Left colon (tissue), 2 donors: ENCODE data around the gene CDC42EP2. TPM values are rescaled to one million over a fixed set of nuclear protein-coding genes. Genes with fewer than 3 reads are reported as not detected.
"Not testable (repeated sequence)": the region's sequence is repeated elsewhere in the genome, so short reads cannot be mapped to it uniquely, and the experiment has no call there.

ENCODE experiments used
- ATAC-seq: fragments of 200-7000 bp; cut with Tn5 transposase; one replicate; pipeline ENCODE4 v1.9.1; 2020; ENCODE audit warnings: mild to moderate bottlenecking, moderate library complexity
- DNase-seq, 2 donors: peaks; one replicate each; pipeline ENCODE4 v3.0.0-alpha.2; 2020
- intact Hi-C, 2 donors: fragments of 100-400 bp; cut with DNase I in 1 of 2; cut with micrococcal nuclease in 1 of 2; formaldehyde crosslinking; loops; one replicate each; pipeline versions ENCODE4 v1.11.2 to v1.14.0; 2022; cut with DNase I, micrococcal nuclease
- total RNA-seq, 2 donors: library from RNA; stranded (reverse); fragmentation: NEBNext Ultra II Directional; extraction: Animal tissue kit (Norgen Biotek cat#: 25700); gene quantifications; one replicate each; pipeline ENCODE4 v1.2.1, GENCODE V29; 2021
- donor health status: DM: no; HTN: no; CAD: no.
- donor health status: DM: yes; HTN: yes; CAD: no.

The CDC42EP2 gene
- total RNA-seq, 2 donors from 2014 or later, result 10.3 to 16.2 TPM

DNA sequence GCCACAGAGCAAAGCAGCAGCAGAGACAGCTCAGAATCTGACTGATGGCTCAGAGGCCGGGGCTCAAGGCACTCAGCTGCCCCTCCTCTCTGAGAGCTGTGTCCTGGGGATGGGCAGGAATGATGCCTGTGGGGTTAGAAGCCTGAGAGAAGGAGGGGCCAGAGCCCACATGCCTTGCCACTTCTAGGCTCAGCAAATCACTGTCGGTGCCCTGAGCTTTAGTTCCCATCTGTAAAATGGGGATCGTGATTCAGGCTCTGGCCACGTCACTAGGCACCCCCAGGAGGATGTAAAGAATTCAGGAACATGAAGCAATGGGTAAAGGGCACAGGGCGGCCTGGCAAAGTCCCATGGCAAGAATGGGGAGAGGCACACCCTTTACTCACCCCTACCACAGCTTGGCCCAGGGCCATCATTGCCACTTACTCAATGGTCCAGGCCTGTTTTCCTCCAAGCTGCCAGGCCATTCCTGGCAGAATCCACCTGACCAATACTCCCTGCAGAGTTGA lies 3.4 kb upstream of the CDC42EP2 start:
- intact Hi-C loops, result loop anchor here in 1 of 2 donors (5.0 kb wide), 1 partner anchor 34 kb away; no protein-coding TSS in a partner anchor
- DNase-seq (no peak), ATAC-seq (no peak)

DNA sequence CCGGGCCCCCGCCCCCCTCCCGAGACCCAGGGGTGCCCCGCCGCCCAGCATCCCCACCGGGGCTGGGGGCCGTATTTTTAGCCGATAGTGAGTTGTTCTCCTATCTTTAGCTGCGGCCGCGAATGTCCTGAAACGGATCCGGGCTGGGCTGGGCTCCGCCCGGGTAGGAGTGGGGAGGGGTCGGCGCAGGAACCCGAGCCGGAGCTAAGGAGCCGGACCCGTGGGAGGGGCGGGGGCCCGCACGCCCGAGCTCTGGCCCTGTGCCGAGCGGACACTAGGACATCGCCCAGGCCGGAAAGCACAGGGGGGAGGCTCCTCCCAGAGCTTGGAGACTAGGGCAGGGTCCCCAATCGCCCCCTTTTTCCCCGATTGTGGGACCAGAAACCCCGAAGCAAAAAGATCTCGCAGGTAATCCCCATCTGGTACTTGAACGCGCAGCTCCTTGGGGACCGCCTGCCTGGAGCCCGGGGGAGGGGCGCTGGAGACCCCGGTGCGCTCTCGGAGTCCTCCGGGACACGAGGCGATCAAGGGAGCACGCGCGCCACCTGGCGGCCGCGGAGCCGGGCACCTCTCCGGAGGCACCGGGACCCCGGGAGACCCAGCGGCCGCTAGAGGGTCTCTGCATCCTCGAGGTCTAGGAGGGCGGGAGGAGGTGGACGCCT lies 669 bp downstream of the CDC42EP2 start:
- intact Hi-C loops, result no loop called here
- DNase-seq (peak; percentile 75 to 91), ATAC-seq (peak; percentile 50)

DNA sequence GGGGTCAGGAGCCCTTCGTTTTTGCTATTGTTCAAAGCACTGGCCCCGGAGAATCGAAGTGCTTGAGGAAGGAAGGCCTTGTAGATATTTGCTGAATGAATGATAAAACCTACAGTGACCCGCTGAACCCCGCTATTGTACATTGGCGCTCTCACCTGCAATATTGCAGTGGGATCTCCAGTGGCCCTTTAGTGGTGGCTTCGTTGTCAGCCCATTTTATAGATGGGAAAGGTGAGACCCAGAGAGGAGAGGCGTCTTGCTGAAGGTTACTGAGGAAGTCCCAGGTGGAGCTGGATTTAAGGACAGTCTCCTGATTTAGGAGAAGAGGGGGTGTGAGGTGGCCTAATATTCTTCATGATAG lies 1.2 kb downstream of the CDC42EP2 start:
- intact Hi-C loops, result no loop called here
- DNase-seq (no peak), ATAC-seq (no peak)

DNA sequence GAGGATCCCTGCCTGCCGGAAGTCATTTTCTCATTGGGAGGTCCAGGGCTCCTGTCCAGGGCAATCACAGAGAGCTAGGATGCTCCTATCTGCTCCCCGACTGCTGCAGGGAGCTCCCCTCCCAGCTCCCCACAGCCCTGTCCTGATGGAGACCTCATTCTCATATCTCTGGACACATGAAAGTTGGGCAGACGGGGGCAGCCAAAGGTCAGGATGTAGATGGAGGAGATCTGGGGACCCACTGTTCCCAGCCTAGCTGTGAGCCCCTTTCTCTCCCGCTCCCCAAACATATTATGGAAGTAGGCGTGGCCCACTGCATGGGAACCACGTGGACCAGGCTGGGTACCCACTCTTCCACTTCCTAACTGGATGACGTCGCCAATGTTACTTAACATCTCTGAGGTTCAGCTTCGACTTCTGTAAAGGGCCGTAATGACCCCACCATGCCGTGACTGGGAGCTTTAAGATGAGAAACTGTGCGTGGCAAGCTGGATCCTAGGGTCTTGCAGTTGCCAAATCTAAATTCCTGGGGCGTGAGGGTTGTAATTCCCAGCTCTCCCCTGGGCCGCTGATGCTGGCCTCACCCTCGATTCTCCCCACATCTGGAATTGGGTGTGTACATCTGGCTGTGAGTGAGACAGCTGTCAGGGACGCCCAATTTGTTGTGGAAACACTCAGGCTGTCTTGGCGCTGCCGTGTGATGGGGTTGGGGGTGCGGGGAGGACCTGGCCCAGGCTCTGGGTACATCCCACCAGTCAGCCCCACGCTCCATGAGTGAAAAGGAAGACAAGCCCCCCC lies 1.8 kb downstream of the CDC42EP2 start:
- DNase-seq (no peak), ATAC-seq (no peak)
- intact Hi-C loops, result no loop called here

DNA sequence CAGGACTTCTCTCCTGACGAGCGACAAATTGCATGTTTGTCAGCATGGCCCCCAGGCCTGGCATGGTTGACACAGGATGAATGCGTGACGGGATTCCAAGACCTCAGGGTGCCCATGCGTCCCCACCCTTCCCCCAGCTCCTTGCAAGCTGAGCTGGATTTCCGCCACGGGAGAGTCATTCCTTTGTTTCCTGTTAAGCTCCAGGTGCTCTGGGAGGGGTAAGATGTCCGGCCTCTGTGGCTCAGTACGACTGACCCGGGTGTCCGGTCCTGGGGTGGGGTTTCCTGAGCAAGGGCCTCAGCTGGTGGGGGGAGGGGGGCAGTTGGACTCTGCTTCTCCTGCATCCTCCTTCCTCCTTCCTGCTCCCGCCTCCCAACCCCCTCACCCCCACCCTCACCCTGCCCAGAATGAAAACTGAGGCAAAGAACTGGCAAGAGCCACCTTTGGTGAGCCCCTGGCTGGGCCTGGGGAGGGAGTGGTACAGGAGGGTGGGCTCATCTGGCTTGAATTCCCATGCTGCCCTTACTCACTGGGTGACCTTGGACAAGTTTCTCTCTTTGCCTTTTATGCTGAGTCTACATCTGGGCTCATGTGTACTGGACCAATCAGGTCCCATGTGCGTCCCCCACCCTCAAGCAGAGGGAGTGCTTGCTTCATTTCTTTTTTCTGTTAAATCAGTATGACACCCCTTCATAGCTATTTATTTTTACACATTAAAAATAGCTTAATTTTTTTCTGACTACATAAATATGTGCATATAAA lies 2.5 kb downstream of the CDC42EP2 start:
- peak; percentile 88 to 93 for DNase-seq

DNA sequence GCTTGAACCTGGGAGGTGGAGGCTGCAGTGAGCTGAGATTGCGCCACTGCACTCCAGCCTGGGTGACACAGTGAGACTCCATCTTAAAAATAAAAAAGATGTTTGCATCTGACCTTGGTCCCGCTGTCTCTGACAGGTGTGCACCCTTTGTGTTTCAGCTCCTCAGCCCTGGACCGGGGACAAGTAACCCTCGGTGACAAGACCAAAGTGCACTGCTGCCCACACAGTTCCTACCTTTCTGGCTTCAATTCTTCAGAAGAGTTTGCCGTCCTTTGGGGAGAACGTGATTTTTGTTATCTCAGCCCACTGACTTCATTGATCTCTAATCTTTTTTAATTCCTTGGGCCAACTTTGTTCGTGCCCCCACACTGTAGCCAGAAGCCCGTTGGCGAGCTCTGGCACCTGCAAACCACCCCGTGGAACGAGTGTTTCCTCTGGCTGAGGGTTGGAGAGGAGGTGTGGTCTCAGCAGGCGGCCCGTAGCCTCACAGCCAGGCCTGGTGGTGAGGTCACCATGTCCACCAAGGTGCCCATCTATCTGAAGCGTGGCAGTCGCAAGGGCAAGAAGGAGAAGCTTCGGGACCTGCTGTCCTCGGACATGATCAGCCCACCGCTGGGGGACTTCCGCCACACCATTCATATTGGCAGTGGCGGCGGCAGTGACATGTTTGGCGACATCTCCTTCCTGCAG lies 5.9 kb downstream of the CDC42EP2 start:
- ATAC-seq (no peak), DNase-seq (no peak)
- intact Hi-C loops, result no loop called here

More for the DNA sequence above, 2.5 kb downstream of the CDC42EP2 start:
- ATAC-seq, result peak; percentile 57
- intact Hi-C loops, result no loop called here

DNA sequence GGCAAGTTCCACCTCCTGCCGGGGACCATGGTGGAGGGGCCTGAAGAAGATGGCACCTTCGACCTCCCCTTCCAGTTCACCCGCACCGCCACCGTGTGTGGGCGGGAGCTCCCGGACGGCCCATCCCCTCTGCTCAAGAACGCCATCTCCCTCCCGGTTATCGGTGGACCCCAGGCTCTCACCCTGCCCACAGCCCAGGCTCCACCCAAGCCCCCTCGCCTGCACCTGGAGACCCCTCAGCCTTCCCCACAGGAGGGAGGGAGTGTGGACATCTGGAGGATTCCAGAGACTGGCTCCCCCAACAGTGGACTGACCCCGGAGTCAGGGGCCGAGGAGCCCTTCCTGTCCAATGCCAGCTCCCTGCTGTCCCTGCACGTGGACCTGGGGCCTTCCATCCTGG lies 6.4 kb downstream of the CDC42EP2 start:
- intact Hi-C loops, result no loop called here
- ATAC-seq, result no peak
- no peak for DNase-seq

DNA sequence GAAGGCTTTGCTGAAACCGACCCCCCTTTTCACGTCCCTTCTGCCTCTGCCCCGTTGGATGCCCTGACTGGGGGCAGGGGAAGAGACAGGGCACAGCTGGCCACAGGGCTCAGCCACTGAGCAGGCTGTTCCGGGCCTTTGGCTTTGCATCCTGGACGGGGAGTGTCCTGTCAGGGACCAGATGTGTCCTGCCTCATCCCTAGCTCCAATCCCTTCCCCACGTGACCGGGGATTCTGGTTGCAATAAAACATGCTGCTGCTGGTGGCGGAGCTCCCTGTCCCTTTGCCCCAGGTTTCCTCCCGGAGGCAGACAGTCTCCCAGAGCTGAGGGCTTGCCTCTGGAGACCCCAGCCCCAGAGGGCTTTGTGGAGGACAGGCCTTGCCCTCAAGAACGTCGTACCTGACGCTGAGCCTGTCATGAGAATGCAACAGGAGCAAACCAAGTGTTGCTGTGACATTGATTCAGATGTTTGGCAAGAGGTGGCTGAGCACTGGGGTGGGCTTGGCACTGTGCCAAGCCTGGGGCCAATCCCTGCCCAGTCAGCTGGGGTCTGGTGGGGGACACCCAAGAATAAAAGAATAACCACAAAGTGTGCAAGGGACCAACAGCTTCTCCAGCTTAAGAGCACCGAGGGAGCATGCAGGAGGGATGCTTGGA lies 7.3 kb downstream of the CDC42EP2 start:
- ATAC-seq, result no peak
- intact Hi-C loops, result no loop called here
- no peak for DNase-seq

DNA sequence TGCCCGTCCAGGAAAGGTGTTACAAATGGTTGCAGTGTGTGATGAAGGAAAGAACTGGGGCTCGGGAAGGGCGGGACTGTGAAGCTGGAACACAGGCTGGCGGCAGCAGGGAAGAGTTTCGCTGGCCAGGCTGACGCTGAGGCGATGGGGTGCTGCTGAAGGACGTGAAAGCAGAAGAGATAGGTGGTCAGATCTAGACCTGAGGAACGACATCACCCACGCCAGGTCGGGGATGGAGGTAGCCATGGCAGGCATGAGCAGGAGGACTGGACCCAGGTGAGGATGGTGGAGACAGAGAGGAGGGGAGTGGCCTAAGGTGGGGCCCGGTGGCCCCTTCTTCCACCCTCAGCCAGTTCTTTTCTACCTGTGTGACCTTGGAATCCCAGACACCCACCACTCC lies 9.1 kb downstream of the CDC42EP2 start:
- intact Hi-C loops, result no loop called here
- DNase-seq (no peak), ATAC-seq (no peak)

DNA sequence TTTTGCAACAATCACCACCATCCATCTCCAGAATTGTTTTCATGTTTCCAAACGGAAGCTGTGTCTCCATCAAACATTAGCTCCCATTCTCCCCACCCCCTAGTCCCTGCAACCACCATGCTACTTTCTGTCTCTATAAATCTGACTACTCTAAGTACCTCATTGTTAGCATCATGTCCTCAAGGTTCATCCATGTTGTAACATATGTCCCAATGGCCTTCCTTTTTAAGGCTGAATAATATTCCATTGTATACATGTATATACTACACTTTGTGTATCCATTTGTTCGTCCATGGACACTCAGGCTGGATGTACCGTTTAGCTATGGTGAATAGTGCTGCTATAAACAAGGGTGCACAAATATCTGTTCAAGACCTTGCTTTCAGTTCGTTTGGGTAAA lies 10.8 kb downstream of the CDC42EP2 start:
- no peak for ATAC-seq
- DNase-seq, result no peak
- intact Hi-C loops, result loop anchor here (5.0 kb wide), 1 partner anchor 48 kb away; no protein-coding TSS in a partner anchor

DNA sequence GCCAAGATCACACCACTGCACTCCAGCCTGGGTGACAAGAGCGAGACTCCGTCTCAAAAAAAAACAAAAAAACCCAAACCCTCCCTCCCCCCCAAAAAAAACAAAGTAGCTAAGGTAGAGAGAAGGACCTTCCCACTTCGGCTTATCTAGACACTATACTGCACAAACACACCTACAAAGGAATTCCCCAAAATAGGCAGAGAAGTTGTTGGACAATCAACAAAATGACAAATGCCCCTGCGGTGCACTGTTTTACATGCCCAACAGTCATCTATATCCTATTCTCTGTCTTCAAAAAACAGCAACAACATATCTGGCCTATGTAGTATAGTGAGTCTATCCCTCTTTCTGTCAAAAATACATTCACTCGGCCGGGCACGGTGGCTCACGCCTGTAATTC lies 12.4 kb downstream of the CDC42EP2 start:
- ATAC-seq (no peak), DNase-seq (no peak)
- intact Hi-C loops, result loop anchor here (5.0 kb wide), 1 partner anchor 50 kb away; no protein-coding TSS in a partner anchor

DNA sequence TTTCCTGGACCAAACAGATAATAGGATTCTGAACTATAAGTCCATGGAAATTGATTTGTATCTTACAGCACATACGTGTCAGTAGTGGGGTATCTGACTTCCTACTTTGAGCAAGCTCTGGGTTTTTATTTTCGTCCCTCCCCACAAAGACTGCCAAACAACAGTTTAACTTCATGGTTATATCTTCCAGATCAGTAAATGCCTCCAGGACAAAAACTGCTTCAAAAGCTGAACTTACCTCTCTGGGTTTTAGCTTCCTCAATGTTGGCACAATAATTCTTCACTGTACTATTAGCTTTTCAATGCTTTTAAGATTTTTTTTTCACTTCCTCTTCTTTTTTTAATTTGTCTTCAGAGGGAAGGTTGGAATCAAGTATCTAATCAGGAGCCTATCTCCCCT lies 14.8 kb downstream of the CDC42EP2 start:
- no peak for DNase-seq
- intact Hi-C loops, result loop anchor here (5.0 kb wide), 1 partner anchor 52 kb away; no protein-coding TSS in a partner anchor
- ATAC-seq, result no peak

DNA sequence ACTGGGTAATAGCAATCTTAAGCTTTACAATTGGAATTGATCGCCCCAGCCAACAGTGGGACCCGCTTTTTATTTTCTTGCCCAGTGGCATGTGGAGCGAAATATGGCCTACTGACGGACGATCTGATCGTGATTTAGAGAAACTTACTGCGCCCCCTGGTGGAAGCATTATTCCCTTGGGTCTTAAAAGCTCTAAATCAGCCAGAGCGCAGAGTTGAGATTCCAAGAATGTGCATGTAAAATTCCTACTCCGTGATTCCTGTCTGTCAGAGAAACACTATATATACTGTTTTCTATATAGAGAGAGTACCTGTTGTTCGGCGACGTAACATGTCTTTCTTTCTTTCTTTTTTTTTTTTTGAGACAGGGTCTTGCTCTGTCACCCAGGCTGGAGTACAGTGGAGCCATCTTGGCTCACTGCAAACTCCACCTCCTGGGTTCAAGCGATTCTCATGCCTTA lies 15.3 kb downstream of the CDC42EP2 start:
- intact Hi-C loops, result loop anchor here (5.0 kb wide), 1 partner anchor 53 kb away; no protein-coding TSS in a partner anchor
- DNase-seq (peak; percentile 85 to 98), ATAC-seq (peak; percentile 25)

DNA sequence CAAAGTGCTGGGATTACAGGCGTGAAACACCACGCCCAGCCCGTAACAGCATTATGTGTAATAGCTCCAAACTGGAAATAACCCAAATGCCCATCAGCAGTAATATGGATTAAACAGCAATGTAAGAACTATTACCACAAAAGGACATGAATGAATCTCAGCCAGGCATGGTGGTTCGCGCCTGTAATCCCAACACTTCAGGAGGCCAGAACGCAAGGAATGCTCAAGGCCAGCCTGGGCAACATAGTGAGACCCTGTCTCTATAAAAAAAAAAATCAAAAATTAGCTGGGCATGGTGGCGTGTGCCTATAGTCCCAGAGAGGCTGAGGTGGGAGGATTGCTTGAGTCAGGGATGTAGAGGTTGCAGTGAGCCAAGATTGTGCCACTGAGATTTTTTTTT lies 15.9 kb downstream of the CDC42EP2 start:
- intact Hi-C loops, result no loop called here
- DNase-seq (no peak), ATAC-seq (no peak)

DNA sequence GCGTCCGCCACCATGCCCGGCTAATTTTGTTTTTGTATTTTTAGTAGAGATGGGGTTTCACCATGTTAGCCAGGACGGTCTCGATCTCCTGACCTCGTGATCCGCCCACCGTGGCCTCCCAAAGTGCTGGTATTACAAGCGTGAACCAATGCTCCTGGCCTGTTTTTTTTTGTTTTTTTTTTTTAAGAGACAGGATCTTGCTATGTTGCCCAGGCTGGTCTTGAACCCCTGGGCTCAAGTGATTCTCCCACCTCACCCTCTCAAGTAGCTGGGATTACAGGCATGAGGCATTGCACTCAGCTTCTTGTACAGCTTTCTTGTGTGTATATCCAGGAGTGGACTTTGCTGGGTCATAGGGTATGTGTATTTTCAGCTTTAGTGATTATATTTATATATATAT lies 17.9 kb downstream of the CDC42EP2 start:
- ATAC-seq, intact Hi-C loops, DNase-seq: not testable (repeated sequence)

DNA sequence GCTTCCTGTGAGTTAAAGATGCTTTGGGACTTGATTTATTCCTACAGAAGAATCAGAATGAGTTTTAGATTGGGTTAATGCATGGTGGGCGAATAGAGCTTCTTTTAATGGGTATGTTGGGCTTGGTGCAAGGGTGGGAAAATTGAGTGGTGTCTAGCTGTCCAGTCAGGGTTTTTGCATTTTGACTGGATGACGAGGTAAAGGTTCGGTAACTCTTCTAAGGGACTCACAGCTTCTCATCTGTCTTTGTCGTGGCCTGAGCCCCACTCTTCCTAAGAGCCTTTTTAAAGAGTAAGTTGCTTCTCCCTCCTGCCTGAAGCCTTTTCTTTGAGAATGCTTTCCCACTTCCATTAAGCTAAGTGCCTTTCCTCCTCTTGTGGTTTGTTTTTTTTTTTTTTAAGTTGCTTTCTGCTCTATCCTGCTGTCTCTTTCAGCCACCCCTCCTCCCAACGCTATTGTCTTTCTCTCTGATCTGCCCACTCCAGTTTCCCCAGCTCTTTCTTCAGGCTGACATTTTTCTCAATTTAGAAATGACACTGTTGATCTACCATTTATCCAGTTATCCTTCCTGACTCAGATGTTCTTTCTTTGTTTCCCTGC lies 20.1 kb downstream of the CDC42EP2 start:
- intact Hi-C loops, result no loop called here
- no peak for DNase-seq
- ATAC-seq, result no peak

DNA sequence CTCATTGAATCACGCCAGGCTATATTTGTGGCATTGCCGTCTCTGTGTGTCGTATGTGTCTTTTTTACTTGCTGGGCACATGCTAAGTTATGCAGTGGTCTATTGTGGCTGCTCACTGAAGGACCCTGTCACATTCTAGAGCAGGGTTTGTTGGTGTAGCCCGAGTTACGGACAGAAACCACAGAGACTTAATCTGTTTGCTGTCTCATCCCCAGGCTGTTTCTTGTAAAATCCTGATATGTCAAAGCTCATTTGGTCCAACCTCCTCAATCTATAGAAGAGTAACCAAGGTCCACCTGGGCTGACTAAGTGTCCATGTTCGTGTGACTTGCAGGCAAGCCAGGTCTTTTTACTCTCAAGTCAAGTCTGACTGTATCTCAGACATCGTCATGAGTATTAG lies 24.0 kb downstream of the CDC42EP2 start:
- ATAC-seq (no peak), DNase-seq (no peak)
- intact Hi-C loops, result no loop called here

DNA sequence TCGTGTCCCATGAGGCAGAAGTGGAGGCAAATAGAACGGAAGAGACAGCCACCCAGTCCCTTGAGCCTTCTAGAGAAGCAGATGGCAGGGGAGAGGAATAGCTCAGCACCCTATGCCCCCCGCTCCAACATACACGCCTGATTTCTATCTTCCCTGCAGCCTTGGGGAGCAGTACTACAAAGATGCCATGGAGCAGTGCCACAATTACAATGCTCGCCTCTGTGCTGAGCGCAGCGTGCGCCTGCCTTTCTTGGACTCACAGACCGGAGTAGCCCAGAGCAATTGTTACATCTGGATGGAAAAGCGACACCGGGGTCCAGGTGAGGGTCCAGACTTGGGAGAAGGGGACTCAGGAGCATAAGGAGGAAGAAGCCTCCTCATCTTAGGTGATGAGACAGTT lies 25.6 kb downstream of the CDC42EP2 start:
- DNase-seq, result no peak
- intact Hi-C loops, result no loop called here
- ATAC-seq, result no peak
